Left kidney (tissue), 2 donors: Measurements from ENCODE around the gene SLC7A10. TPM values are rescaled to one million over a fixed set of nuclear protein-coding genes. Genes with fewer than 3 reads are reported as not detected.
"Not testable (repeated sequence)": the region's sequence is repeated elsewhere in the genome, so short reads cannot be mapped to it uniquely, and the experiment has no call there.

Experiments
- DNase-seq: peaks from one replicate; pipeline ENCODE4 v3.0.0-alpha.2; 2013
- polyA plus RNA-seq: library from polyadenylated mRNA; unstranded; fragments of 120-200 nt; gene quantifications from one replicate; pipeline ENCODE4 v1.2.1, GENCODE V29; 2013; ENCODE audit not compliant: insufficient read length

Gene SLC7A10
- polyA plus RNA-seq, 1 donor: 0.47 TPM

DNA sequence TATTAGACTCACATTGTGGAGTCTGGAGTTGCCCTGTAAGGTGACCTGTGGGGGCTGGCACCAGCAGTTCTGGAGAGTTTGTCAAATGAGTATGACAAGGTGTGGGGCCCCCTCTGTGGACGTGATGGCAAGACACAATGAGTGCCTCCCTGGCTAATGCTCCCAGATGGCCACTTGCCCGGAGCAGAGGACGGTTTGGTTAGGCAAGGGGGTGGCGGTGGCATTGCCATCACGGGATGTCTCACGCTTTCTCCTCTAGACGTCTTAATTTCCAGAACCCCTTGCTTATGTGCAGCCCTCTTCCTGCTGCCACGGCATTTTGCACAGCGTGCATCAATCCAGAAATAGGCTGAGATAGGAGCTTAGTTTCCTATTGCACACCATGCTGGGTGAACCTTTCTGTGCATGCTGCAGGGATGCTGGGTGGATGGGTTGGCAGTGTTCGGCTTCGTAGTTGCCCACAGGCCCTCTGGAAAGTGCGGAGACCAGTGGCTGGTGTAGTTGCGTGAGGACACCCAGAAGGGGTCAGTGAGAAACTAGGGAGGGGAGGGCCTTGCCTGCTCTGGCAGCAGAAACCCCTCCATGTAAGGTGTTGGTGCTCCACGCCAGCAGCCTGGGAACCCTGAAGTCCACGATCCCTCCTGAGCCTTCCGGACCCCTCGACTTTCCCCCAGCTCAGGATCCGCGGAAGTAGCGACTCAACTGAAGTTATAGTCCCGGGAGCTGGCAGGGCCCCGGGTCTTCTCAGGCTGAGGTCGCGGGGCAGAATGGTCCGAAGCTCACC lies 49.6 kb downstream of the SLC7A10 start:
- DNase-seq: no peak

- no peak for DNase-seq
Measured at GRCh38 chr19:33175156-33175782, 50.4 kb downstream of the SLC7A10 start.

- no peak for DNase-seq
Measured at GRCh38 chr19:33174186-33174585, 51.5 kb downstream of the SLC7A10 start.

DNA sequence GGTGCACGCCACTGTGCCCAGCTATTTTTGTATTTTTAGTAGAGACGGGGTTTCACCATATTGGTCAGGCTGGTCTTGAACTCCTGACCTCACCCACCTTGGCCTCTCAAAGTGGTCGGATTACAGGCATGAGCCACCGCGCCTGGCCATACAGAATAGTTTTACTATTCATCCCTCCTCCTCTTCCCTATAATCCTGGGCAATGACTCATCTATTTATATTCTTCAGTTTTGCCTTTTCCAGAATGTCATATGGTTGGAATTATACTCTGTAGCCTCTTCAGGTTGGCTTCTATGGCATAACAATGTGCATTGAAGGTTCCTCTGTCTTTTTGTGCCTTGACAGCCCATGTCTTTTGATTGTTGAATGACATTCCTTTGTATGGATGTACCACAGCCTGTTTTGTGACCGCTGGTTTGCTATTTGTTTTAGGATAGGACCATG lies 53.7 kb downstream of the SLC7A10 start:
- DNase-seq: no peak

DNA sequence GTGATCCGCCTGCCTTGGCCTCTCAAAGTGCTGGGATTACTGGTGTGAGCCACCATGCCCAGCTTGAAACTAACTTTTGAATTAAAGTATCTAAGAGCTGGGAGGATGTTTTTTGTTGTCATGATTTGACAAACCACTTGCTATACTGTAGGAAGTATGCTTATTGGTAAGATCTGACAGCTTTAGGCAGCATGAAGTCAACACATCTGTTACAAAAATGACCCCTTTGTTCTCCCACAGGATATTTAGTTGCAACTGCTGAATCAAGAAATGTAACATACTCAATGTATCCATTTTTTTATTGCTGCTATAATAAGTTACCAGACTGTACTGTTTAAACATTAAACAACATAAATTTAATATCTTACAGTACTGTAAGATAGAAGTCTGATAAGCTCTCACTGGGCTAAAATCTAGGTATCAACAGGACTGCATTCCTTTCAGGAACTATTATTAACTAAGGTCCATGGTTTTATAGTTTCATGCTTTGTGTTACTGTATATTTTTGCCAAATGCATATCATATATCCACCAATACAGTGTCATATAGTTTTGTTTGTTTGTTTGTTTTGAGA lies 54.3 kb downstream of the SLC7A10 start:
- DNase-seq: no peak

DNA sequence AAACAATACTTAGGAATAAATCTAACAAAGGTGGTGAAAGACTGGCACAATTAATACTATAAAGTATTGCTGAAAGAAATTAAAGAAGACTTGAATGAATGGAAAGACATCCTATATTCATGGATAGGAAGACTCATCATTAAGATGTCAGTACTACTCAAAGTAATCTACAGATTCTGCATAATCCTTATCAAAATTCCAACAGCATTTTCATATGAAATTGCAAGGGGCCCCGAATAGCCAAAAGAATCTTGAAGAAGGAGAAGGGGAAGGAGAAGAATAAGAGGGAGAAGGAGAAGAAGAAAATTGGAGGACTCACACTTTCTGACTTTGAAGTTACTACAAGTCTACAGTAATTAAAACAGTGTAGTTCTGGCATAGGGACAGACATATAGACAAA lies 57.1 kb downstream of the SLC7A10 start:
- no peak for DNase-seq

GRCh38 chr19:33167438-33167837 lies 58.2 kb downstream of the SLC7A10 start:
- no peak for DNase-seq

DNA sequence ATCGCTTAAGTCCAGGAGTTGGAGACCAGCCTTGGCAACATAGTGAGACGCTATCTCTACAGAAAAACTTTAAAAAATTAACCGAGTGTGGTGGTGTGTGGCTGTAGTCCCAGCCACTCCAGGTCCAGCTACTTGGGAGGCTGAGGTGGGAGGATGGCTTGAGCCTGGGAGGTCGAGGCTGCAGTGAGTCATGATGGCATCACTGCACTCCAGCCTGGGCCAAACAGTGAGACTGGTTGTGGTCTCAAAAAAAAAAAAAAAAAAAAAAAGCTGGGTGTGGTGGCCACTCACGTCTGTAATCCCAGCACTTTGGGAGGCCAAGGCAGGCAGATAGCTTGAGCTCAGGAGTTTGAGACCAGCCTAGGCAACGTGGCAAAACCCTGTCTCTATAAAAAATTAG lies 59.6 kb downstream of the SLC7A10 start:
- DNase-seq: not testable (repeated sequence)

DNA sequence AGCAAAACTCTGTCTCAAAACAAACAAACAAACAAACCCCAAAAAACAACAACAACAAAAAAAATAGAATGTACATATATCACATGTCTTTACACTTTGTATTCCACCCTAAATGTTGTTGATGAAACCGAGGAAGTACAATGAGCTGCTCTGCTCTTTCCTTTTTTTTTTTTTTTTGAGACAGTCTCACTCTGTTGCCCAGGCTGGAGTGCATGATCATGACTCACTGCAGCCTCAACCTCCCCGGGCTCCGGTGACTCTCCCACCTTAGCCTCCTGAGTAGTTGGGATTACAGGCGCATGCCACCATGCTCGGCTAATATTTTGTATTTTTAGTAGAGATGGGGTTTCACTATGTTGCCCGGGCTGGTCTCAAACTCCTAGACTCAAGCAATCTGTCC lies 62.2 kb downstream of the SLC7A10 start:
- no peak for DNase-seq

DNA sequence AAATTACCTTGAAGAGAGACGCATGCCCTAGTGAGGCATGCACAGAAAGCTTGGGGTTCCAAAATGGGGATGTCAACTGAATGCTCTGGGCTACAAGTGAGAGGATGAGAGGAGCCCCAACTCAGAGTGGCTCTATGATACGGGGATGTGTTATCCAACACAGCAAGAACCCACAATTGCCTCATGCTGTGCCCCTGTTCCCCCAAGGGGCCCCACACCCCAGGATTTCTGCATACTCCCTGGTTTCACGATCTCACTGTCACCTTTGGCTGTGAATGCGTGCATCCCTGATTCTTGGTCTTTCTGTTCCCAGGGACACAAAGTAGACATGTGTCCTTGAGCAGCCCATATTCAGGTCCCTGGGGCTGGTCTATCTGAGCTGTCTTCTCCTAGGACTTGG lies 64.4 kb downstream of the SLC7A10 start:
- no peak for DNase-seq

DNA sequence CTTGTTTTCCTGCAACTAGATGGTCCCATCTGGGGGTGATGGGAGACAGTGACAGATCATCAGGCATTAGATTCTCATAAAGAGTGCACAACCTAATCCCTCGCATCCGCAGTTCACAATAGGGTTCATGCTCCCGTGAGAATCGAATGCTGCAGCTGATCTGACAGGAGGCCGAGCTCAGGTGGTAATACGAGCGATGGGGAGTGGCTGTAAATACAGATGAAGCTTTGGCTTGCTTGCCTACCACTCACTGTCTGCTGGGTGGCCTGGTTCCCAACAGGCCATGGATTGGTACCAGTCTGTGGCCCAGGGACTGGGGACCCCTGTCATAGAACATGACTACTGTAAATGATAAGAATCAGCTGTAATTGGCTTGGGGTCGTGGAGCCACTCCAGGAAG lies 65.8 kb downstream of the SLC7A10 start:
- no peak for DNase-seq

DNA sequence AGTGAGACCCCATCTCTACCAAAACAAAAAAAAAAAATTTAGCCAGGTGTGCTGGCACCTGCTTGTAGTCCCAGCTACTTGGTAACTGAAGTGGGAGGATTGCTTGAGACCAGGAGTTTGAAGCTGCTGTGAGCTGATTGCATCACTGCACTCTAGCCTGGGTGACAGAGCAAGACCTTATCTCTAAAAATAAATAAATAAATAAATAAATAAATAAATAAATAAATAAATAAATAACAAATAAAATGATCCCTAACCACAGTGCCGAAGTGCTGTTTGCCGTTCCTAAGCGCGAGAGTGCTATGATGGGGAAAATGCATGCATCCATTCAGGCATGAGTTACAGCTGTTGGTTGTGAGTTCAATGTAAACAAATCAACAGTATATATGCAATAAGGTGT lies 66.5 kb downstream of the SLC7A10 start:
- no peak for DNase-seq

Other genes with a start within 250 kb of the SLC7A10 start
- gene RHPN2, start 161.0 kb downstream of the SLC7A10 start, polyA plus RNA-seq: 20.4 TPM
- 17.3 TPM for gene GPATCH1, start 144.7 kb downstream of the SLC7A10 start, polyA plus RNA-seq
- gene WDR88, start 93.7 kb downstream of the SLC7A10 start, polyA plus RNA-seq: 2.0 TPM
- gene LRP3, start 31.5 kb downstream of the SLC7A10 start, polyA plus RNA-seq: 16.3 TPM
- gene CEBPA, start 76.7 kb upstream of the SLC7A10 start, polyA plus RNA-seq: 4.3 TPM
- 25.6 TPM for gene CEBPG, start 147.9 kb upstream of the SLC7A10 start, polyA plus RNA-seq